Measurements from ENCODE around the gene VAMP2.

The VAMP2 gene

GRCh38 chr17:8125947-8126490 lies 36.7 kb downstream of the VAMP2 start:
- TF ChIP-seq, protein P1, sequence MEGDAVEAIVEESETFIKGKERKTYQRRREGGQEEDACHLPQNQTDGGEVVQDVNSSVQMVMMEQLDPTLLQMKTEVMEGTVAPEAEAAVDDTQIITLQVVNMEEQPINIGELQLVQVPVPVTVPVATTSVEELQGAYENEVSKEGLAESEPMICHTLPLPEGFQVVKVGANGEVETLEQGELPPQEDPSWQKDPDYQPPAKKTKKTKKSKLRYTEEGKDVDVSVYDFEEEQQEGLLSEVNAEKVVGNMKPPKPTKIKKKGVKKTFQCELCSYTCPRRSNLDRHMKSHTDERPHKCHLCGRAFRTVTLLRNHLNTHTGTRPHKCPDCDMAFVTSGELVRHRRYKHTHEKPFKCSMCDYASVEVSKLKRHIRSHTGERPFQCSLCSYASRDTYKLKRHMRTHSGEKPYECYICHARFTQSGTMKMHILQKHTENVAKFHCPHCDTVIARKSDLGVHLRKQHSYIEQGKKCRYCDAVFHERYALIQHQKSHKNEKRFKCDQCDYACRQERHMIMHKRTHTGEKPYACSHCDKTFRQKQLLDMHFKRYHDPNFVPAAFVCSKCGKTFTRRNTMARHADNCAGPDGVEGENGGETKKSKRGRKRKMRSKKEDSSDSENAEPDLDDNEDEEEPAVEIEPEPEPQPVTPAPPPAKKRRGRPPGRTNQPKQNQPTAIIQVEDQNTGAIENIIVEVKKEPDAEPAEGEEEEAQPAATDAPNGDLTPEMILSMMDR (conservative IDR thresholded peaks at IDR 0.05; ENCODE audit: low read depth), result no peak
- peak overlapping the region; percentile 90 for H3K27ac ChIP-seq
- POLR2A ChIA-PET (ENCODE audit: low non-redundant PET), result interaction anchor here (1.2 kb wide), 1 partner anchor 30 kb away, joined by 3 read pairs; no protein-coding TSS in a partner anchor
- DNase-seq (ENCODE audit: low spot score), result no peak
- CTCF ChIA-PET, result no interaction called here

DNA sequence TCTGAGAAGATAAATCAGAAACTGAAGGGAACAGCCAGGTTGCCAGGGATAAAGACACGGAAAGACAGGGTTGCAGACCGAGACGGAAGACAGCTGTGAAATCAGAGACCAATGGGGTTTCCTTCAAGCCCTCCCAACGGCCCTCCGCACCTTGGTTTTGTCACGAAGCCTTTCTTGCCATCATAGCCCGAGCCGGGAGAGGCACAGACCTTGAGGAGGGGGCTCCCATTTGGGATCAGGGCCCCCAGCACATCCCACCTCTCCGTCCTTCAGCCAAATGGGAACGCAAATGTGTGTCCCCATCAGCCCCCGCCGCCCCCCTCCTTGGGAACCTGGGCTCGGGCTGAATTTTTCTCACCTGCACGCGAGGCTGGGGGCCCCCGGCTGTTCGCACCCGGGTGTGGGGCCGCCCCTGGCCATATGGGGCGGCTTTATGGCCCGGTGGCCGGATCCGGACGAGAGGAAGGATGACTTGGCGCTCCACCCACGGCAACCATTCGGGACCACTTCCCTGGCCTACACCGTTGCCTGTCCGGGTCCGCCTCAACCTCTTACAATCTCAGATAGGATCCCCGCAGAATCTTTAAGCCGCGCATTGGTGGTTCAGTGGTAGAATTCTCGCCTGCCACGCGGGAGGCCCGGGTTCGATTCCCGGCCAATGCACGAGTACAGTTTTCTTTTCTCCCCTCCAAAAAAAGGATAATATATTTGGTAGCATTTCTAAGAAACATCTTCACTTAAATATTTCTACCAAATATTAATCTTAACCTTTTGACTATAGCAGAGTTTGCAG lies 37.4 kb downstream of the VAMP2 start:
- DNase-seq (ENCODE audit: low spot score), result peak; percentile 59
- TF ChIP-seq, protein P1 (conservative IDR thresholded peaks at IDR 0.05; ENCODE audit: low read depth), result no peak
- POLR2A ChIA-PET (ENCODE audit: low non-redundant PET), result interaction anchor here (1.2 kb wide), 1 partner anchor 31 kb away, joined by 3 read pairs; no protein-coding TSS in a partner anchor
- peak overlapping the region; percentile 90 for H3K27ac ChIP-seq
- CTCF ChIA-PET, result interaction anchor here (1.2 kb wide), 1 partner anchor 14 kb away, joined by 3 read pairs; no protein-coding TSS in a partner anchor

- ChIA-PET CTCF (interaction anchor here (0.6 to 1.2 kb wide), 3 partner anchors 14 to 1567 kb away, joined by 3 to 4 read pairs (median 3); no protein-coding TSS in a partner anchor), POLR2A (ENCODE audit: low non-redundant PET) (interaction anchor here (0.6 kb wide), 1 partner anchor 70 kb away, joined by 4 read pairs; no protein-coding TSS in a partner anchor)
- H3K27ac ChIP-seq, result peak overlapping the region; percentile 90
Measured at GRCh38 chr17:8124350-8125153, 38.2 kb downstream of the VAMP2 start.

DNA sequence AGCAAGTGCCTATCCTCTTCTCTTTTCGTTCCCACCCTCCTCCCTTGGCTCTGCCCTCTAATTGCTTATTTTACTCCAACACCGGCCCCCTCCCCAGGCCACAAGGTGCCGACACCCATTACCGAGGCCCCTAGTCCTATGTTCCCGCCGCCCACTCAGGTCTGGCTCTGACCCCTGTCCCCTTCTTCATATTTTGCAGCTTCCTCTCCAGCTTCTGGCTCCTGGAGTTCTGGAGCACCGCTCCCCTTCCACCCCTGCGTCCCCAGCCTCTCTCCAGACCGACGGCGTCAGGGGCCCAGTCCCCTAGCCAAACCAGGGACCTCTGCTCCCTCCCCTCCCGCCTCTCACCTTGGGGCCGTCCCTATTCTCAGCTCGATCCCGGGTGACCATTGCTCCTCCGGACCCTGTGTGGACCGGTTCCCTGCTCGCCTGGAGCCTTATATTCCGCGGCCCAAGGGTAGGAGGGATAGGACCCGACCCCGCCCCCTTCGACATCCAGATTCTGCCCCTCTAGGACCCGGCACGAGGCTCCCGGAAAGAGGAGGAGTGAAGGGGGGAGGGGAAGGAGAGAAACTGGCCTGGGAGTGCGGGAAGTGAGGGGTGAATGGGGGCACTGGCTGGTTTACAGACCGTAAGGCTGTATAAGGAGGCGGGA lies 38.9 kb downstream of the VAMP2 start, which contains the start of gene HES7:
TSS of gene HES7 (minus strand) at position 412 of the 655 bp plus-strand sequence. CDS start at position 390, 22 bp downstream.
- H3K27ac ChIP-seq, result peak within 1 kb of the TSS; percentile 90
- ChIA-PET CTCF (interaction anchor here (0.6 to 1.2 kb wide), 3 partner anchors 15 to 1566 kb away, joined by 3 to 4 read pairs (median 3); no protein-coding TSS in a partner anchor), POLR2A (ENCODE audit: low non-redundant PET) (interaction anchor here (0.6 kb wide), 1 partner anchor 71 kb away, joined by 4 read pairs; no protein-coding TSS in a partner anchor)
- DNase-seq (ENCODE audit: low spot score), result peak; percentile 55
- TF ChIP-seq, protein P1 (conservative IDR thresholded peaks at IDR 0.05; ENCODE audit: low read depth), result no peak

More at GRCh38 chr17:8124350-8125153, 38.2 kb downstream of the VAMP2 start:
- TF ChIP-seq, protein P1 (conservative IDR thresholded peaks at IDR 0.05; ENCODE audit: low read depth), result no peak
- DNase-seq (ENCODE audit: low spot score), result no peak

DNA sequence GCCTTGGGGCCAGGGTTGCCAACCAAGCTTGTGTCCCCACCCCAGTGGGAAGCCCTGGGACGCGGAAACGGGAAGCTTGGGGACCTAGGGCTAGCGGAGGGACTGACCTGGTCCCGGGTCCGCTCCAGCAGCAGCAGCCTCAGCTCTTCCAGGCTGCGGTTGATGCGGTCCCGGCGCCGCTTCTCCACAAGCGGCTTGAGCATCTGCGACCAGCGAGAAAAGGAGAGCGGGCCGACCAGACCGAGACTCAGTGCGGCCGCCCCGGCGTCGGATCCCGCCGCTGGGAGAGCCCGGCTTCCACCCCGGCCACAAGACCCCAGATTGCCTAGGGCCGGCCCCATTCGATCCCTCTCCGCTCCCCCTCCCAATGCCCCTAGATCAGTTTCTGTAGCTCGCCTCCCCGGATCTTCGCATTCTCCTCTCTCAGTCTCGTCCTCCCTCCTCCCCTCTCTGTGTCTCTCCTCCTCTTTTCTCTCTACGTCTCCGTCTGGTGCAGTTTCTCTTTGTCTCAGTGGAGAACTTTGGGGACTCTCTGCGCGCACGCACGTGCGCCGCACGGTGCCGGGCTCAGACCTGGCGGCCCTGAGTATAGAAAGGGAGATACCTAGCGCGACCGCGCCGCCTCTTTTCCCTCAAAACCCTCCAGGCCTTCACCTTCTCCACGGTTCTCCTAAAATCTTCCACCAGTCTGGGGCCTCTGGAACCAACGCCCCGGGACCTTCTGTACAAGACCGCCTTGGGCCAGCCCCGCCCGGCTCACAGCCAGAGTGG lies 39.6 kb downstream of the VAMP2 start:
- TF ChIP-seq, protein P1 (conservative IDR thresholded peaks at IDR 0.05; ENCODE audit: low read depth), result no peak
- DNase-seq (ENCODE audit: low spot score), result no peak
- POLR2A ChIA-PET (ENCODE audit: low non-redundant PET), result no interaction called here
- peak overlapping the region; percentile 90 for H3K27ac ChIP-seq
- CTCF ChIA-PET, result interaction anchor here (0.9 to 1.1 kb wide), 4 partner anchors 13 to 98 kb away, joined by 3 to 6 read pairs (median 3); no protein-coding TSS in a partner anchor

Data from RWPE1 (cell line).